ENCODE measurements around the gene DNAH3.

DNA sequence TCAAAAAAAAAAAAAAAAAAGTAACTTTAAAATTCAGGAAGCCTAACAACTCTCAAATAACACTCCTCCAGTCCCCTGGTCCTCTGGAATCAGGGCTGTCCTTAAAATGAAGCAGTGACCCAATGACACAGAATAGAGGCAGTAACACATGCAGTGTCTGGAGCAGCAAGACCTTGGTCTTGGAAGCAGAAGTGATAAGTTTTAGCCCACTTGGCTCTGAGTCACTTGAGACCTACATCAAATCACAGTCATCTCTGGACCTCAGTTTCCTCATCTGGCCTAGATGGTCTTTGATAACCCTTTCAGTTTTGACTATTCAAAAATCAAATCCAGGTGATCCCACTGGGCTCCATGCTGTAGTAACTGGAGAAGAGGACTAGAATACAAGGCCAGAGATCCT, 211.0 kb downstream of the DNAH3 start:
- TF ChIP-seq, protein P1, sequence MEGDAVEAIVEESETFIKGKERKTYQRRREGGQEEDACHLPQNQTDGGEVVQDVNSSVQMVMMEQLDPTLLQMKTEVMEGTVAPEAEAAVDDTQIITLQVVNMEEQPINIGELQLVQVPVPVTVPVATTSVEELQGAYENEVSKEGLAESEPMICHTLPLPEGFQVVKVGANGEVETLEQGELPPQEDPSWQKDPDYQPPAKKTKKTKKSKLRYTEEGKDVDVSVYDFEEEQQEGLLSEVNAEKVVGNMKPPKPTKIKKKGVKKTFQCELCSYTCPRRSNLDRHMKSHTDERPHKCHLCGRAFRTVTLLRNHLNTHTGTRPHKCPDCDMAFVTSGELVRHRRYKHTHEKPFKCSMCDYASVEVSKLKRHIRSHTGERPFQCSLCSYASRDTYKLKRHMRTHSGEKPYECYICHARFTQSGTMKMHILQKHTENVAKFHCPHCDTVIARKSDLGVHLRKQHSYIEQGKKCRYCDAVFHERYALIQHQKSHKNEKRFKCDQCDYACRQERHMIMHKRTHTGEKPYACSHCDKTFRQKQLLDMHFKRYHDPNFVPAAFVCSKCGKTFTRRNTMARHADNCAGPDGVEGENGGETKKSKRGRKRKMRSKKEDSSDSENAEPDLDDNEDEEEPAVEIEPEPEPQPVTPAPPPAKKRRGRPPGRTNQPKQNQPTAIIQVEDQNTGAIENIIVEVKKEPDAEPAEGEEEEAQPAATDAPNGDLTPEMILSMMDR (conservative IDR thresholded peaks at IDR 0.05; ENCODE audit: low read length), result no peak
- no peak for TF ChIP-seq EZH2phosphoT487 (IDR thresholded peaks at IDR 0.05; ENCODE audit: borderline replicate concordance)

All from Loucy (cell line).